ENCODE data around the gene CEP104.
A peak's percentile ranks its signal among the peaks of the same experiment; 100 is the strongest.

CEP104 gene

DNA sequence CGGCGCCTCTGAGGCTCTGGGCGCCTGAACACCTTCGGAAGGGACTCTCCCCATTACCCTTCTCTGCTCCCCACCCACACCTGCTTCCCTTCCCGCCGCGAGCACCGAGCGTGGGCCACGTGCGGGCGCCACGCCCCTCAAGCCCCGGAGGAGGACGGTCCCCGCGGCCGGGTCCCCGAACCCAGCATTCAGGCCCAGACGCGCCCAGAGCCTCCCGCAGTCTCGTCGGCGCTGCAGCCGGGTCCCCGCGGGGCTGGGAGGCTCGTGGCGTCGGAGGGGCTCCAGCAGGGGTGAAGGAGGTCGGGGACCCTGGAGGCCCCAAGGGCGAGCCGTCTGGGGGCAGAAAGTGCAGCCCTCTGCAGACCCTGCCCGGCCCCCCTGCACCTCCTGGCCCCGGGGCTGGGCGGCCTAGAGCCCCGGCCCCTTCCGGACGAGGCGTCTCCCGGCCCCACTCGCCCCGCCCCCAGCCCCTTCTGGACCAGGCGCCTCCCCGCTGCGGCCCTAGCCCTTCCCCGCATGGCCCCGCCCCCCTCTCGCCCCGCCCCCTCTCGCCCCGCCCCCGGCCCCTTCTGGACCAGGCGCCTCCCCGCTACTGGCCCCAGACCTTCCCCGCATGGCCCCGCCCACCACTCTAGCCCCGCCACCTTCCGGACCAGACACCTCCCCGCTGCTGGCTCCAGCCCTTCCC, 84.8 kb downstream of the CEP104 start:
- peak overlapping the region; percentile 76 for H3K4me3 Mint-ChIP-seq
- peaks cover 19% of the 10 kb centered on the region for H3K4me1 Mint-ChIP-seq (ENCODE audit: low read depth)
- no peaks in the 10 kb centered on the region for H3K36me3 Mint-ChIP-seq (ENCODE audit: low read depth)
- no peaks in the 10 kb centered on the region for H3K9me3 Mint-ChIP-seq
- peak; percentile 91 for DNase-seq
- H3K27me3 Mint-ChIP-seq = no peaks in the 10 kb centered on the region
- H3K27ac Mint-ChIP-seq = peak overlapping the region; percentile 77

DNA sequence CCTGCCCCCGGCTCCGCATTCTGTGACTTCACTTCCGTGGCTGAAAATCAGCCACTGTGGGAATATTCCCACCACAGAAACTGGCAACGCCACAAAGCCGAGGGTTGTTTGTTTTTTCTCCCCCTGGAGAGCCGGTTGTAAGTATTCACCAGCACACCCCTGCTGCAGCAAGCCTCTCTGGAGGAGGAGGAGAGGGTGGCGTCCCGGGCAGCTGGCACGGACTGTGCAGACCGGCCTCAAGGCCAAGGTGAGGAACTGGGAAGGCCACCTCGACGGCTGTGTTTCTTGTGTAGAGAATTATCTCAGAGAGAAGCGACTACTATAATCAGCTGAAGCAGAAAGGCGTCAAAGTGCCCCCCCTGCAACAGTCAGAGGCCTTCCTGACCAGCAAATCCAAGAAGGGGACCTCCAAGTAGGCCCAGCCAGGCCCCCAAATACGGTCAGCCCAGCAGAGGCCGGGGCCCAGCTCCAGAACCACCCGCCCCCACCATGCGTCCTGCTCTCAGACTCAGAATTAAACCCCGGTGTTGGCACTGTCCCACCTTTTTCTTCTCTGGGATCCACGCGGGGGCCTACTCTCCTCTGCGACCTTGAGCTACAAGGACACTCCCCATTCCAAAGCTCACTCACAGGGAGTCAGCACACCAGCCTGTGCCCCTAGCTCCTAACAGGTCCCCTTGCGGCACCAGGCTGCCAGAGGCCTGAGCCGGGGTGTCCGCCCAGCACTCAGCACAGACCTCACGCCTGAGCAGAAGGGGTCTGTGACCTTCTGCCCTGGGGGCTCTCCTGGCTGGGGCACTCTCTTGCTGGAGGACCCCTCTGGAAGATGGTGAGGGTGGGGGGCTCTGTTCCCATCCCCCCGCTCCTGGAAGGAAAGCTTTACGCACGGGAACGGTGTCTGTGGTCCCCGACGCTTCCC, 85.6 kb downstream of the CEP104 start:
- peak overlapping the region; percentile 77 for H3K27ac Mint-ChIP-seq

GRCh38 chr1:3770047-3770765, 86.8 kb downstream of the CEP104 start:
- no peak for DNase-seq
- no peaks in the 10 kb centered on the region for H3K27me3 Mint-ChIP-seq
- H3K9me3 Mint-ChIP-seq = no peaks in the 10 kb centered on the region
- no peaks in the 10 kb centered on the region for H3K36me3 Mint-ChIP-seq (ENCODE audit: low read depth)
- H3K27ac Mint-ChIP-seq = no peak overlapping the region
- H3K4me1 Mint-ChIP-seq (ENCODE audit: low read depth) = peaks cover 15% of the 10 kb centered on the region
- H3K4me3 Mint-ChIP-seq = peak overlapping the region; percentile 76

More for the DNA sequence above, 85.6 kb downstream of the CEP104 start:
- H3K36me3 Mint-ChIP-seq (ENCODE audit: low read depth) = no peaks in the 10 kb centered on the region
- H3K27me3 Mint-ChIP-seq = no peaks in the 10 kb centered on the region
- DNase-seq = no peak
- H3K4me3 Mint-ChIP-seq = peak overlapping the region; percentile 76
- H3K4me1 Mint-ChIP-seq (ENCODE audit: low read depth) = peaks cover 19% of the 10 kb centered on the region
- H3K9me3 Mint-ChIP-seq = no peaks in the 10 kb centered on the region

DNA sequence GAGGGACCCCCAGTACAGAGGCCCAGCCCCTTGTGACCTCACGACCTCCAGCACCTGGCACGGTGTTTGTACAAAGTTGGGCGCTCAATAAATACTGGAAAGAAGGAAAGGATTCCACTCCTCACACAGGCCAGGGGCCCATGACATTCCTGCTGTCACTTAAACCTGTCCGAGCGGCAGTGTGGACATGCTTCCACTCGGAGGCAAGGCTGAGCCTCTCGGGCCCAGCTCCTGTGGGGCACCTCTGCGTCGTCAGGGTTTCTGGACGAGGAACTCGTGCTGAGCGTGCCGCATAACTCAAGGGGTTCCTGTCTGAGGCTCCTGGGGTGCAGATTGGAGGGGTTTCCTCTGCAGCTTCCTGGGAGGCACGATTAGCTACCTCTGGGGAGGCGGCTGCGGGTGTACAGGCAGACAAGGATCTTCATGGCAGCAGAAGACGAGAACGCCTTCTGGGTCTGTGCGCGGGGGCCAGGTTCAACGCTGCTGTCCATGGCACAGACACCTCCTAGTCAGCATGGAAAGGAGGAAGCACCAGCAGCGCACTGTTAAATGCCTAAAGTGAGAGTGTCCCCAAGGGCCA, 88.1 kb downstream of the CEP104 start:
- H3K4me1 Mint-ChIP-seq (ENCODE audit: low read depth) = peaks cover 13% of the 10 kb centered on the region
- no peaks in the 10 kb centered on the region for H3K36me3 Mint-ChIP-seq (ENCODE audit: low read depth)
- H3K4me3 Mint-ChIP-seq = no peak overlapping the region
- H3K27ac Mint-ChIP-seq = no peak overlapping the region
- peaks cover 7% of the 10 kb centered on the region for H3K27me3 Mint-ChIP-seq
- no peaks in the 10 kb centered on the region for H3K9me3 Mint-ChIP-seq
- no peak for DNase-seq

DNA sequence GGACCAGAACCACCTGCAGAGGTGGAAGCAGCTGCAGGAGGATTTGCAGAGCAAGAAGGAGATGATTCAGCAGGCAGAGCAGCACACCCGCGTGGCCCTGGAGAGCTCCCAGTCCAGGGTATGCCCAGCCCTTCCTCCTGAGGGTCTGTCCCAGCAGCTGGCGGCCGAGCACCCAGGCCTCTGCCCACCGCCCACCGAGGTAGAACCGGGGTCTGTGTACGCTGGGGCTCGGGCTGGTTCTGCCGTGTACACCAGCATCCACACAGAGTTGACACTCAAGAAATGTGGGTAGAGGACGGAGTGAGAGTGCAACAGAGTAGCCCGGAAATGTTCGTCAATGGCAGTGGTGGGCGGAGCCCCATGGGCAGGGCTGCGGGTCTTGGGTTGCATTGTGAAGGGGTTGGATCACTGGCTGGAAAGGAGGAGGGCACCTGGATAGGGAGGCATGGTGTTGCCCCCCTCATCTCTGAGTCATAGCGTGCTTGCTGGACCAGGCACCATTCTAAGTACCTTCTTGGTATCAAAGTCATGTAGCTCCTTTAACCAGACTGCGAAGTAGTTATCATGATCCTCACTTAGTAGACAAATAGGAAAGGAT, 89.6 kb downstream of the CEP104 start:
- H3K27ac Mint-ChIP-seq = no peak overlapping the region
- no peaks in the 10 kb centered on the region for H3K9me3 Mint-ChIP-seq
- no peak overlapping the region for H3K4me3 Mint-ChIP-seq
- H3K4me1 Mint-ChIP-seq (ENCODE audit: low read depth) = peaks cover 13% of the 10 kb centered on the region
- H3K27me3 Mint-ChIP-seq = peaks cover 7% of the 10 kb centered on the region
- no peak for DNase-seq
- no peaks in the 10 kb centered on the region for H3K36me3 Mint-ChIP-seq (ENCODE audit: low read depth)

GRCh38 chr1:3763351-3764125, 93.5 kb downstream of the CEP104 start:
- DNase-seq = no peak
- H3K4me1 Mint-ChIP-seq (ENCODE audit: low read depth) = no peaks in the 10 kb centered on the region
- no peaks in the 10 kb centered on the region for H3K9me3 Mint-ChIP-seq
- H3K4me3 Mint-ChIP-seq = no peak overlapping the region
- H3K36me3 Mint-ChIP-seq (ENCODE audit: low read depth) = no peaks in the 10 kb centered on the region
- H3K27me3 Mint-ChIP-seq = peaks cover 25% of the 10 kb centered on the region
- H3K27ac Mint-ChIP-seq = no peak overlapping the region

- no peak for DNase-seq
- Mint-ChIP-seq H3K27me3 (peaks cover 25% of the 10 kb centered on the region), H3K27ac (no peak overlapping the region), H3K4me1 (ENCODE audit: low read depth) (no peaks in the 10 kb centered on the region), H3K4me3 (no peak overlapping the region), H3K9me3 (no peaks in the 10 kb centered on the region), H3K36me3 (ENCODE audit: low read depth) (no peaks in the 10 kb centered on the region)
Measured at GRCh38 chr1:3762873-3763228, 94.2 kb downstream of the CEP104 start.

DNA sequence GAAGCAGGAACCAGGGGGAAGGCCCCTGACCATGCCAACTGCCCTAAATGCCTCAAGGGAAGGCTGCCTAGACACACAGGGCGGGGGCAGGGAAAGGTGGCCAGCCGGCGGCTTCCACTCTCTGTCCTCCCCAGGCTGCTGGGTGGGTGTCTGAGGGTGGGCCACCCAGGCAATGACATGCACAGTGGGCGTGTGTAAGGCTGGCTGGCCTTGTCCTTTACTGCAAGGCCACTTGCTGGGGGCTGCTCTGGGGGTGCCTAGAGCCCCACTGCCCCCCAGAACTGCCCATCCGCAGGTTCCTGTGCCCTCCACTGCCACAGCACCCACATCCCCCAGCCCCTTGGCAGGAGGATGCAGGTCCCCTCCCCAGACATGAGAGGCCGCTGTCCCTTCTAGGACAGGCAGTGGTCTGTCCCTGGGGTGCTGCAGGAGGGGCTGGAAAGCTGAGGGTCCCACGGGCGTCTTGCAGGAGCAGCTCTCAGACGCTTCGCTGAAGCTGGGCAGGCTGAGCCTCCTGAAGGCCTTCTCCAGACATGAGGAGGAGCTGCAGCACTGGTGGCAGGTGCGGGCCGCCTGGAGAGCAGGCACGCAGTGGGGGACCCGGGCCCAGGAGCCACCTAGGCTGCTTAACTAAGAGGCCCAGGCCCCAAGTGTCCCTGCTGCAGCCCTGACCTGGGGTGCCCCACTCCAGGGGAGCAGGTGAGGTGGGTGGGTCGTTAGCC, 94.7 kb downstream of the CEP104 start:
- Mint-ChIP-seq H3K36me3 (ENCODE audit: low read depth) (no peaks in the 10 kb centered on the region), H3K27ac (no peak overlapping the region), H3K4me1 (ENCODE audit: low read depth) (no peaks in the 10 kb centered on the region), H3K4me3 (no peak overlapping the region), H3K9me3 (no peaks in the 10 kb centered on the region), H3K27me3 (peaks cover 25% of the 10 kb centered on the region)
- no peak for DNase-seq

All from activated T-cell treated with anti-CD3 and anti-CD28 coated beads, Interleukin-2, amount 50 U/mL, for 24 hours (primary cell).